Stimulated activated CD4-positive, alpha-beta T cell treated with anti-CD3 and anti-CD28 coated beads, Interleukin-12 subunit alpha, Interleukin-12 subunit beta, amount 100 ng/mL, for 4 hours (primary cell): ENCODE measurements around the gene HIVEP1.

Experiments used
- DNase-seq: peaks from one replicate; pipeline ENCODE4 v3.0.0-alpha.2; 2020

Gene HIVEP1

GRCh38 chr6:12051861-12052368 is 39.8 kb downstream of the HIVEP1 start:
- no peak for DNase-seq

- DNase-seq, result no peak
Observed at GRCh38 chr6:12058172-12058961, 46.3 kb downstream of the HIVEP1 start.

GRCh38 chr6:12060780-12061609 is 48.9 kb downstream of the HIVEP1 start:
- peak; percentile 39 for DNase-seq

GRCh38 chr6:12062605-12063004 is 50.5 kb downstream of the HIVEP1 start:
- no peak for DNase-seq

GRCh38 chr6:12064131-12064530 is 52.0 kb downstream of the HIVEP1 start:
- no peak for DNase-seq

- DNase-seq, result no peak
Observed at GRCh38 chr6:12064538-12065071, 52.5 kb downstream of the HIVEP1 start.

- no peak for DNase-seq
Observed at GRCh38 chr6:12065321-12066140, 53.4 kb downstream of the HIVEP1 start.

GRCh38 chr6:12066297-12066696 is 54.2 kb downstream of the HIVEP1 start:
- no peak for DNase-seq

- DNase-seq, result no peak
Observed at GRCh38 chr6:12068899-12069557, 56.9 kb downstream of the HIVEP1 start.

GRCh38 chr6:12069891-12070529 is 57.9 kb downstream of the HIVEP1 start:
- DNase-seq, result no peak

- no peak for DNase-seq
Observed at GRCh38 chr6:12071064-12071615, 59.0 kb downstream of the HIVEP1 start.

- no peak for DNase-seq
Observed at GRCh38 chr6:12075067-12075563, 63.0 kb downstream of the HIVEP1 start.

GRCh38 chr6:12077021-12077710 is 65.1 kb downstream of the HIVEP1 start:
- no peak for DNase-seq

- DNase-seq, result no peak
Observed at GRCh38 chr6:12078014-12078413, 65.9 kb downstream of the HIVEP1 start.

GRCh38 chr6:12081771-12082170 is 69.7 kb downstream of the HIVEP1 start:
- DNase-seq, result no peak

- no peak for DNase-seq
Observed at GRCh38 chr6:12082368-12082767, 70.3 kb downstream of the HIVEP1 start.

GRCh38 chr6:12083302-12083701 is 71.2 kb downstream of the HIVEP1 start:
- DNase-seq, result no peak

GRCh38 chr6:12083763-12084162 is 71.7 kb downstream of the HIVEP1 start:
- DNase-seq, result no peak

- no peak for DNase-seq
Observed at GRCh38 chr6:12084681-12085080, 72.6 kb downstream of the HIVEP1 start.

- no peak for DNase-seq
Observed at GRCh38 chr6:12088531-12088930, 76.4 kb downstream of the HIVEP1 start.
